Erythroblast (primary cell): ENCODE measurements around the gene VASN.
A peak's percentile ranks its signal among the peaks of the same experiment; 100 is the strongest.

Experiments used
- DNase-seq, 2 experiments: peaks; one replicate each; lab custom pipeline; 2025; lab: John Stamatoyannopoulos, UW
- GATA1 ChIP-seq: IDR thresholded peaks from 2 replicates; pipeline ENCODE4 v1.6.1; 2011; ENCODE audit warnings: low read depth, mild to moderate bottlenecking, control low read depth, low read length, moderate library complexity
- POLR2A ChIP-seq: IDR thresholded peaks from 2 replicates; pipeline ENCODE4 v1.6.1; 2011; ENCODE audit warnings: mild to moderate bottlenecking, low read length

VASN gene

GRCh38 chr16:4395055-4395726, 23.5 kb downstream of the VASN start:
- no peak for DNase-seq
- TF ChIP-seq POLR2A (no peak), GATA1 (no peak)

DNA sequence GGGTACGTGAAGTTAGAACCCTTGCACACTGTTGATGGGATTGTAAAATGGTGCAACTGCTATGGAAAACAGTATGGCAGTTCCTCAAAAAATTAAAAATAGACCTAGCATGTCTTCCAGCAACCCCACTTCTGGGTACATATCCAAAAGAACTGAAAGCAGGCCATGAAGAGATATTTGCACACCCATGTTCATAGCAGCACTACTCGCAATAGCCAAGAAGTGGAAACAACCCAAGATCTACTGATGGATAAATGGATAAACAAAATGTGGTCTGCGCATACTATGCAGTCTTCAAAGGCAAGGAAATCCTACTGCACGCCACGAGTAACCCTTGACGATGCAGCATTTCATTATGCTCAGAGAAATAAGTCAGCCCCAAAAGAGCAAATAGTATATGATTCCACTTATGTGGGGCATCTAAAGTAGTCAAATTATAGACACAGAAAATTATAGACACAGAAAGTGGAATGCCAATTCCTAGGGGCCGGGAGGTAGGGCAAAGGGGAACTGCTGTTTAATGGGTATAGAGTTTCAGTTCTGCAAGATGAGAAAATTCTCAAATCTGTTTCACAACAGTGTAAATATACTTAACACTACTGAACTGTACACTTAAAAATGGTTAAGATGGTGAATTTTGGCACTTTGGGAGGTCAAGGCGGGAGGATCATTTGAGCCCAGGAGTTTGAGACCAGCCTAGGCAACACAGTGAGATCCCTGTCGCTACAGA, 27.5 kb downstream of the VASN start:
- no peak for TF ChIP-seq POLR2A
- TF ChIP-seq GATA1, result no peak
- DNase-seq, result no peak

DNA sequence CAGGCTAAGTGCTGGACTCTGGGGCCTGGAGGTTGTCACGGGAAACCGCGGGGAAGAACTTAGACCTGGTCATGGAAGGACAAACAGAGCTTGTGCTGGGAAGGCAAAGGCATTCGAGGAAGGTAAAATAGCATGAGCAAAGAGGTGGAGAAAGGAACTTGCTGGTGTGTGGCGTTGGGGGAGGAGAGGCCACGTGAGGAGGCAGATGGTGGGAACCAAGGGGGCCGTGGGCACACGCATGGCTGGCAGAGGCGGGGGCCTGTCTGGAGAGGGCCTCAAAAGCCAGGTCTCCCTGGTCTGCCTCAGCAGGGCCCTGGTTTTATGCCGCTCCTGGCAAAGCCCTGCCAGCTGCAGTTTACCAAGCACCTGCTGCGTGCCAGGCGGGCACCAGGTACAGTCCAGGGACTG, 29.4 kb downstream of the VASN start:
- no peak for DNase-seq

DNA sequence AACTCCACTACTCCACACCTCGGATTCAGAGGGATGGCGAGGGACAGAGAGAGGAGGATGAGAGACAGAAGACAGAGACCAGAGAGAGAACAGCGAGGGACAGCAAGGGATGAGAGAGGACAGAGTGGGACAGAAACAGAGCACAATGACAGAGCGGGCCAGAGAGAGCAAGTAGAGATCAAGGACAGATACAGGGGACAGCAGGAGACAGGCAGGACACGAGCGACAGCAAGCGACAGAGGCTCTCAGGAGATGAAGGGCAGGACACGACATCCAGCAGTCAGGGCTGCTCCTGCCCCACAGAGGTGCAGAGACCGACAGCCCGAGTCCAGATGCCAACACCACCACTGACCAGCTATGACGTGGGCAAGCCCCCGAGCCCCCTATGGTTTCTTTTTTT, 29.9 kb downstream of the VASN start:
- TF ChIP-seq POLR2A (no peak), GATA1 (no peak)
- DNase-seq, result no peak

More for the DNA sequence above, 29.4 kb downstream of the VASN start:
- TF ChIP-seq GATA1 (no peak), POLR2A (no peak)

GRCh38 chr16:4402439-4403132, 30.9 kb downstream of the VASN start:
- peak; percentile 72 to 87 for DNase-seq
- TF ChIP-seq POLR2A, result no peak
- TF ChIP-seq GATA1, result no peak

GRCh38 chr16:4403133-4403949, 31.7 kb downstream of the VASN start:
- DNase-seq, result no peak
- TF ChIP-seq POLR2A (no peak), GATA1 (no peak)

DNA sequence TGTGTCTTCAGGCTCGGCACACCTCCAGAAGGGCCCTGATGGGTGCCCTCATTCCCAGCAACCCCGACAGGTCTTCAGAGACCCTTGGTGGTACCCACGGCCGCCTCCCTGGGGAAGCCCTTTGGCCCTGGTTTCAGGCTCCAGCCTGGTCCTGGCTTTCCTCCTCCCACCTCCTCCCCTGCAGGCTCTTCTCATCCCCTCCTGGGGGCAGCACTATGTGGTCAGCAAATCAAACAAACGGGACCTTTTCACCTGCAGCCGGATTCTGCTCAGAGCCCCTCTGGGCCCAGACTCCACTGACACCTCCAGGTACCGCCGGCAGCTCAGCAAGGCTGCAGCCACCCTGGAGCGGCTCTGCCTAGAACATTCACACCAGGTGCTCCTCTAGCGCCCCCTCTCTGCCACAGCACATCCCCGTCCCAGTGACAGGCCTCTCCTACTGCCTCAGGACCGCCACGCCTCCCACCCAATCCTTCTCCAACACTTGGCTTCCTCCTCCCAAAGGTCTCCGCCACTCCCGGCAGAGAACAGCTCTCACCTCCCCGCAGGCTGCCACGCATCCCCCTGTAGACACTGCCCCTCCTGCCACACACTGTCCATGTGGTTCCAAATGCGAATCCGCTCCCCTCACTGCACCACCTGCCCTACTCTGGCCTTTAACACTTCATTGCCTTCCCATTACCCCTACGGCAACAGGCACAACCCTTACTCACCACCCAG, 32.8 kb downstream of the VASN start:
- no peak for TF ChIP-seq POLR2A
- no peak for TF ChIP-seq GATA1
- DNase-seq, result peak; percentile 64 to 71

DNA sequence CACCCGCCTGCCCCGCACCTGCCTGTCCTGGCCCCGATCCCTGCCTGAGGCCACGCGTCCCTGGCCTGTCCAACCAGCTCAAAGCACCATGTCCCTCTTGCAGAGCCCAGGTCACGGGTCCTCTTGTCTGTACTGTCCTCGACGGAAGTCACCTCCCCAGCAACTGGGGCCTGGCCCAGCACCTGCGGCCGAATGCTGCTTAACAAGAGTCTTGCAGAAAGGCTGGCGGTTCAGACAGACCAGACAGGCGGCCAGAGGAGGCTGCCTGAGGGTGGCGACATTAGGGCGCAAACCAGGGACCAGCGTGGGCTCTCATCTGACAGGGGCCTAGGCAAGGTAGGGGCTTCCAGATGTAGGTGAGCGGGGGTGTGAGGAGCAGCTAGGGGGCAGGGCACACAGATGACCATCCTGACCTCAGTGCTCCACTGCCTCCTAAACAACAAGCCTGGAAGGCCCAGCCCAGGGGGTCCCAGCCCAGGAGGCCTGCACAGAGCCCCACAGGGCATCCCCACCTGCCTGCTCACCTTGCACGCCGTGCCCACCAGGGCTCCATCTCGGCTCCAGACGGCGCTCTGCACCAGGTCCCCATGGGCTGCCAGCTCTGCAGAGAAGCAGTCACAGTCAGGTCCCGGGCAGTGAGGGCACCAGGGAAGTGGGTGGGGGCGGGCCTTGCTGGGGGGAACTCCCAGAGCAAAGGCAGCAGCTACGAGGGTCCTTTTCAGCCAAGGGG, 33.5 kb downstream of the VASN start:
- TF ChIP-seq GATA1, result no peak
- TF ChIP-seq POLR2A, result no peak
- no peak for DNase-seq

GRCh38 chr16:4407543-4408322, 36.1 kb downstream of the VASN start:
- DNase-seq, result no peak
- TF ChIP-seq POLR2A (no peak), GATA1 (no peak)

DNA sequence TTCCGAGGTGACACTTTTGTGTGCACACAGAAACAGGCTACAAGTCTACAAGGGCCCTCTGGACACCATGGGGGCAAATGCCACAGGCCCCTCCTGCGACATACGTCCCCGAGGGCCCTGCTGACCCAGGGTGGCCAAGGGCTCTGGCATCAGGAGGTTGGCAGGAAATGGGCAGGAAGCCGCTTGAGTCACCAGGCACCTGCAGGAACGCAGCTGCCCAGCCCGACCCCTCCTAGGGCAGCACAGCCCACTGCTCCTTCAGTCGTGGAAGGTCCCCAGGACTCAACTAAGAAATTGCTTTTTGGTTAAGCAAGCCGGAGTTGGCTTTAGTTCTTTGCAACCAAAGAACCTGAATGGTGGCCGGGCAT, 36.7 kb downstream of the VASN start:
- DNase-seq, result no peak

GRCh38 chr16:4409081-4409932, 37.7 kb downstream of the VASN start:
- TF ChIP-seq GATA1 (no peak), POLR2A (no peak)
- DNase-seq, result no peak

More for the DNA sequence above, 36.7 kb downstream of the VASN start:
- no peak for TF ChIP-seq POLR2A
- no peak for TF ChIP-seq GATA1
